Skeletal muscle tissue (tissue), 4 donors: Measurements from ENCODE around the gene TAOK3. TPM values are rescaled to one million over a fixed set of nuclear protein-coding genes. Genes with fewer than 3 reads are reported as not detected.

Source experiments
- H3K27ac ChIP-seq: one replicate; pipeline ENCODE4 v1.7.0; 2013; ENCODE audit warnings: mild to moderate bottlenecking, low read depth, low read length, inconsistent platforms
- H3K27me3 ChIP-seq, 3 donors: one replicate each; pipeline ENCODE4 v1.7.0; 2013; ENCODE audit warnings: low read length in 3 of 3; ENCODE audit not compliant: control insufficient read depth in 3 of 3, insufficient read depth in 3 of 3
- H3K36me3 ChIP-seq, 3 donors: one replicate each; pipeline ENCODE4 v1.7.0; 2013; ENCODE audit warnings: low read length in 3 of 3; ENCODE audit not compliant: control insufficient read depth in 3 of 3, insufficient read depth in 3 of 3
- H3K4me1 ChIP-seq, 3 donors: one replicate each; pipeline ENCODE4 v1.7.0; 2013; ENCODE audit warnings: low read length in 3 of 3, mild to moderate bottlenecking in 3 of 3; ENCODE audit not compliant: control insufficient read depth in 3 of 3, insufficient read depth in 3 of 3
- H3K4me3 ChIP-seq, 3 donors: one replicate each; pipeline ENCODE4 v1.7.0; 2013; ENCODE audit warnings: low read length in 3 of 3
- H3K9ac ChIP-seq, 3 donors: one replicate each; pipeline ENCODE4 v1.7.0; 2013; ENCODE audit warnings: low read length in 3 of 3, mild to moderate bottlenecking in 3 of 3, moderate library complexity in 2 of 3, low read depth in 1 of 3
- H3K9me3 ChIP-seq, 3 donors: one replicate each; pipeline ENCODE4 v1.7.0; 2013; ENCODE audit warnings: low read length in 3 of 3; ENCODE audit not compliant: control insufficient read depth in 3 of 3
- total RNA-seq: library from RNA; depleted of rRNA; stranded (reverse); fragments of >200 nt; gene quantifications from one replicate; pipeline ENCODE4 v1.2.3, GENCODE V29; 2014
- donor health status: Osteomylitis.

TAOK3 gene
- total RNA-seq, 1 donor from 2014 or later: 9.4 TPM

DNA sequence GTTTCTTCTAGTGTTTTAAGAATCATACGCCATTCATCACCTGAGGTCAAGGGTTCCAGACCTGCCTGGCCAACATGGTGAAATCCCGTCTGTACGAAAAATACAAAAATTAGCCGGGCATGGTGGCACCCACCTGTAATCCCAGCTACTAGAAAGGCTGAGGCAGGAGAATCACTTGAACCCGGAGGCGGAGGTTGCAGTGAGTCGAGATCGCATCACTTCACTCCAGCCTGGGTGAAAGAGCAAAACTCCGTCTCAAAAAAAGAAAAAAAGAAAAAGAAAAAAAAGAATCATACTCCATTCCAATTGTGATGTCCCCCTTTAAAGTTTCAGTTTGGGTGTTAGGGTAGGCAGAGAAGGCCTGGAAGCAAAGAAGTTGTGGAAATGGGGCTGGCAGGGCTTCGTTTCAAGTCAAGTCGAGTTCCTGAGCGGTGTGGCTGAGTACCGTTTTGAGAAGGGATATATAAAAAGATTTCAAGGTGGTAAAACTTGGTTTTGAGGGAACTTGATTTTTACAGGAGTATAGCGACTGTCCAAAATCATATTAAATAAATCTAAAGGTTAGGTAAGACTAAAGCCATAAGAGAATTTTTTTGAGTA lies 1.5 kb upstream of the TAOK3 start:
- H3K4me3 ChIP-seq: peak overlapping the region in 2 of 3 donors; percentile 14 to 93

GRCh38 chr12:118373616-118374015 lies 909 bp upstream of the TAOK3 start:
- peak overlapping the region; percentile 66 to 93 (median 79) for H3K4me3 ChIP-seq
- no peaks in the 10 kb centered on the region for H3K9me3 ChIP-seq
- H3K4me1 ChIP-seq: peaks cover 27 to 47% (median 44%) of the 10 kb centered on the region in 3 donors
- H3K27me3 ChIP-seq: no peaks in the 10 kb centered on the region
- peak overlapping the region; percentile 92 for H3K27ac ChIP-seq
- H3K9ac ChIP-seq: peak overlapping the region; percentile 69 to 96 (median 82)
- H3K36me3 ChIP-seq: no peaks in the 10 kb centered on the region

More for the DNA sequence above, 1.5 kb upstream of the TAOK3 start:
- Histone ChIP-seq H3K4me1 (peaks cover 27 to 47% (median 44%) of the 10 kb centered on the region in 3 donors), H3K27me3 (no peaks in the 10 kb centered on the region), H3K36me3 (no peaks in the 10 kb centered on the region), H3K9me3 (no peaks in the 10 kb centered on the region), H3K9ac (peak overlapping the region; percentile 36 to 82 (median 81)), H3K27ac (peak overlapping the region; percentile 92)

DNA sequence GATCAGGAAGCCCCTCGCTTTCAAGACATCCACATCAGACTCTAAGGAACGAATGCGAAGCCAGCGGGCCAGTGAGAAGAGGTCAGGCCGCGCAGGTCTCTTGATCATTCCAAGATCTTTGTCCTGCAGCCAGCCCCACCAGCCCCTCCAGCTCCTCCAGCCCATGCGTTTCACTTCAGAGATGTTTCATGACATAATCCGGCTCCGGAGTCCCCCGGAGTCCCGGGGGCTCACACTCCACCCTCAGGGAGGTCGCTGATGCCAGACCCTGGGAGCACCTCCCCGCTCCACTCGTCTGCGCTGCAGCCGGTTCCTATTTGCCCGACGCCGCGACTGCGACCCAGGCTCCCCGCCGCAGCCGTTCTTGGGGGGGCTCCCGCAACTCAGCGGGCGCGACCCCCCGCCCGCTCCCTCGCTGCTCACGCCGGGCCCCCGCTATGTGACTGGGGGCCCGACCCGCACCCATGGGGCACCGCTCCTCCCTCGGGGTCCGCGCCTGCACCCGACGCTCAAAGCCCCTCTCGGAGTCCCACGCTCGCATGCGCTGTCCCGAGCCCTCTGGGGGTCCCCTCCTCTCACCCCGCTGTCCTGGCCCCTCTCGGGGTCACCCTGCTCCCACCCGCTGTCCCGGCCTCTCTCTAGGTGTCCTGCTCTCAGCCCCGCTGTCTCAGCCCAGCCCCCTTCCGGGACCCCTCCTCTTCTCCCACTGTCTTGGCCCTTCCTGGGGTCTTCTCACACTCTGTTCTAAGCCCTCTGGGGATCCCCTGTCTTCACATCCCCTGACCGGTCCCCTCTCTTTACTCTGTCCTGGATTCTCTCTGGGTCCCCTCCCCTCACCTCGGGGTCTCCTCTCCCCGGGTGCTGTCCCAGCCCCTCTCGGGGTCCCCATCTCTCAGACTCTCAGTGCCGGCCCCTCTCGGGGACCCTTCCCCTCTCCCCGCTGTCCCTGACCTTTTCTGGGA lies 1.1 kb downstream of the TAOK3 start:
- peak overlapping the region; percentile 81 to 87 (median 85) for H3K9ac ChIP-seq
- peaks cover 18 to 33% (median 29%) of the 10 kb centered on the region in 3 donors for H3K4me1 ChIP-seq
- H3K36me3 ChIP-seq: no peaks in the 10 kb centered on the region
- H3K27ac ChIP-seq: peak overlapping the region; percentile 71
- H3K4me3 ChIP-seq: peak overlapping the region; percentile 87 to 92 (median 88)
- H3K27me3 ChIP-seq: no peaks in the 10 kb centered on the region
- no peaks in the 10 kb centered on the region for H3K9me3 ChIP-seq

- Histone ChIP-seq H3K9ac (peak overlapping the region in 2 of 3 donors; percentile 81 to 85), H3K36me3 (no peaks in the 10 kb centered on the region), H3K4me1 (peaks cover 15 to 31% (median 29%) of the 10 kb centered on the region in 3 donors)
Measured at GRCh38 chr12:118370601-118371000, 2.1 kb downstream of the TAOK3 start.

GRCh38 chr12:118368821-118369220 lies 3.9 kb downstream of the TAOK3 start:
- Histone ChIP-seq H3K4me3 (no peak overlapping the region), H3K9ac (no peak overlapping the region), H3K9me3 (no peaks in the 10 kb centered on the region), H3K27ac (no peak overlapping the region), H3K27me3 (no peaks in the 10 kb centered on the region), H3K4me1 (peaks cover 3 to 16% (median 14%) of the 10 kb centered on the region in 3 donors), H3K36me3 (no peaks in the 10 kb centered on the region)

More at GRCh38 chr12:118370601-118371000, 2.1 kb downstream of the TAOK3 start:
- Histone ChIP-seq H3K27me3 (no peaks in the 10 kb centered on the region), H3K27ac (no peak overlapping the region), H3K9me3 (no peaks in the 10 kb centered on the region), H3K4me3 (peak overlapping the region in 2 of 3 donors; percentile 88 to 92)

DNA sequence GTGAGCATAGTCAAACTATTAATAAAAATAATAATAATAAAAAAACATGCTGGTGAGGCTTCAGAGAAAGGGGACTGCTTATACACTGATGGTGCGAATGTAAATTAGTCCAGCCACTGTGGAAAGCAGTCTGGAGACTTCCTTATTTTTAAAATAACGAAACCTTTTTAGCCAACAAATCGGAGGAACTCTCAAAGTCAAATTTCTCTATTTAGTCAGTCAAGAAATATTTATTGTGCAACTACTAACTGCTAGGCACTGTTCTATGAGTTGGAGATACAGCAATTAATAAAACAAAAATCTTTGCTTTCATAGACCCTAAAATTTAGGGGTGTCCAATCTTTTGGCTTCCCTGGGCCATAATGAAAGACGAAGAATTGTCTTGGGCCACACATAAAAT lies 10.8 kb downstream of the TAOK3 start:
- H3K9ac ChIP-seq: no peak overlapping the region

GRCh38 chr12:118361092-118361404 lies 11.7 kb downstream of the TAOK3 start:
- Histone ChIP-seq H3K27ac (no peak overlapping the region), H3K9ac (no peak overlapping the region), H3K4me3 (no peak overlapping the region)

More for the DNA sequence above, 10.8 kb downstream of the TAOK3 start:
- Histone ChIP-seq H3K27me3 (no peaks in the 10 kb centered on the region), H3K36me3 (no peaks in the 10 kb centered on the region), H3K4me1 (no peaks in the 10 kb centered on the region), H3K27ac (no peak overlapping the region), H3K4me3 (no peak overlapping the region), H3K9me3 (no peaks in the 10 kb centered on the region)

DNA sequence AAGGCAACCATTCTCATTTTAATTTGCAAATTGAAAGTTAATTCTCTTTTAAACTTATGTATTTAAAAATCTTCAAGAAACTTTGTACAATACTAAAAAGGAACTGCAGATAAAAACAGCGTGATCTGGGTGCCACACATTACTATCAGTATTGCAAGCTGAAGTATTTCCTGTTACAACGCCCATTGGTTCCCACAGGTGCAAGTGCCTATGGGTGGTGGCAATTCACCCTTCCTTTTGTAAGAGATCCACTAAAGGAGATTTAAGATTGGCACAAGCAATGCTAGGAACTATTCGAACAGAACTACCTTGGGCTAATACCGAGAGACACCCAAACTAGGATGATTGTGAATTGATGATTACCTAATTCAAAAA lies 13.2 kb downstream of the TAOK3 start:
- no peak overlapping the region for H3K9ac ChIP-seq
- no peak overlapping the region for H3K4me3 ChIP-seq
- H3K4me1 ChIP-seq: no peaks in the 10 kb centered on the region
- H3K27me3 ChIP-seq: no peaks in the 10 kb centered on the region
- H3K27ac ChIP-seq: no peak overlapping the region
- H3K9me3 ChIP-seq: no peaks in the 10 kb centered on the region
- H3K36me3 ChIP-seq: no peaks in the 10 kb centered on the region

More at GRCh38 chr12:118361092-118361404, 11.7 kb downstream of the TAOK3 start:
- Histone ChIP-seq H3K27me3 (no peaks in the 10 kb centered on the region), H3K9me3 (no peaks in the 10 kb centered on the region), H3K4me1 (no peaks in the 10 kb centered on the region), H3K36me3 (no peaks in the 10 kb centered on the region)

DNA sequence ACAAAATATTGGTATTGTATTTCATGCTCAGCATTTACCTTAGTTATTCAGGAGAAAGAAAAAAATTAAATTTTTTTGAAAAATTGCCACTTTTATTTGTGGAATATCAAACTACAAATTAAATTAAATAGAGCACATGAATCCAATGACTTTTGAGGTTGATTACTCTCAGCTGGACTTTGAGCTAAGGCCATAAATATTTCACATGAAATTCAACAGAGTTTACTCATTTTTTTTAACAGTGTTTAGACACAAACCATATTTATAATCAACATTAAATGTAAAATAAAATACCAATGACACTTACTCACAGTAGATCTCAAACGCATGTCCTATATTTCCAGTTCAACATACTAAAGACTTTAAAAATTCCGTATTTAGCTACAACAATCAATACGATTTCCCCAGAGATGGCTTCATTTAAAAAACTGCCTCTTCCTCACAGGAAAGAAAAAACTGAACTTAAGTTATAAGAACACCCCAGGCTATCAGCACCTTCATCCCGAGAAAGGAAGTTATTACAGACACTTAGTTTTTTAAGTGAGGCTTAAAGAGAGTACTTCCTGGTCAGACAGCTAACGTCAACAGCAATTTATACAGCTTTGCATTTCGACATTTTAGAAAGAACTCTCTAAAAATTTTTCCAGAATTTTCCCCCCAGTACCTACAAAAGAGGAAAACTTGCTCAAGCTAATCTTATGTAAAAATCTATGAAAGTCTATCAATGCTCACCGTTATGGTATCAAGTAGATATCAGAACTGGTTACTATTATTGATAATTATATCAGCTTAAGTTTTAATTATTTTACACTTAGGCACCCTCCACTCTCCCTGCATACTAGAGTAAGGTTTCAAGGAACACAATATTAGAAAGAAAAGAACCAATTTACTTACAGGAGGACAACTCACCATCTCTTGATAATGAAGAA lies 13.8 kb downstream of the TAOK3 start:
- H3K36me3 ChIP-seq: no peaks in the 10 kb centered on the region
- no peak overlapping the region for H3K4me3 ChIP-seq
- H3K9ac ChIP-seq: no peak overlapping the region
- H3K9me3 ChIP-seq: no peaks in the 10 kb centered on the region
- no peaks in the 10 kb centered on the region for H3K27me3 ChIP-seq
- H3K4me1 ChIP-seq: no peaks in the 10 kb centered on the region
- H3K27ac ChIP-seq: no peak overlapping the region
